ENCODE data around the gene PLA2G12B.
"Not testable (repeated sequence)": the region's sequence is repeated elsewhere in the genome, so short reads cannot be mapped to it uniquely, and the experiment has no call there.

DNA sequence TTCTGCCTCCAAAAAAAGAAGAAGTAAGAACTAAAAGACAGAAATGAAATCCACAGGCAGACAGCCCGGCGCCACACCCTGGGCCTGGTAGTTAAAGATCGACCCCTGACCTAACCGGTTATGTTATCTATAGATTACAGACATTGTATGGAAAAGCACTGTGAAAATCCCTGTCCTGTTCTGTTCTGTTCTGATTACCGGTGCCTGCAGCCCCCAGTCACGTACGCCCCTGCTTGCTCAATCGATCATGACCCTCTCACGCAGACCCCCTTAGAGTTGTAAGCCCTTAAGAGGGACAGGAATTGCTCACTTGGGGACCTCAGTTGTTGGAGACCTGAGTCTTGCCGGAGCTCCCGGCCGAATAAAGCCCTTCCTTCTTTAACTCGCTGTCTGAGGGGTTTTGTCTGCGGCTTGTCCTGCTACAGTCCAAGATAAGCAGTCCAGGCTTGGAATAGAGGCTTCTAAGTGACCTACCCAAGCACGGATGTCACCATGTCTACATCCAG, 50.6 kb downstream of the PLA2G12B start:
- TF ChIP-seq, protein P1, sequence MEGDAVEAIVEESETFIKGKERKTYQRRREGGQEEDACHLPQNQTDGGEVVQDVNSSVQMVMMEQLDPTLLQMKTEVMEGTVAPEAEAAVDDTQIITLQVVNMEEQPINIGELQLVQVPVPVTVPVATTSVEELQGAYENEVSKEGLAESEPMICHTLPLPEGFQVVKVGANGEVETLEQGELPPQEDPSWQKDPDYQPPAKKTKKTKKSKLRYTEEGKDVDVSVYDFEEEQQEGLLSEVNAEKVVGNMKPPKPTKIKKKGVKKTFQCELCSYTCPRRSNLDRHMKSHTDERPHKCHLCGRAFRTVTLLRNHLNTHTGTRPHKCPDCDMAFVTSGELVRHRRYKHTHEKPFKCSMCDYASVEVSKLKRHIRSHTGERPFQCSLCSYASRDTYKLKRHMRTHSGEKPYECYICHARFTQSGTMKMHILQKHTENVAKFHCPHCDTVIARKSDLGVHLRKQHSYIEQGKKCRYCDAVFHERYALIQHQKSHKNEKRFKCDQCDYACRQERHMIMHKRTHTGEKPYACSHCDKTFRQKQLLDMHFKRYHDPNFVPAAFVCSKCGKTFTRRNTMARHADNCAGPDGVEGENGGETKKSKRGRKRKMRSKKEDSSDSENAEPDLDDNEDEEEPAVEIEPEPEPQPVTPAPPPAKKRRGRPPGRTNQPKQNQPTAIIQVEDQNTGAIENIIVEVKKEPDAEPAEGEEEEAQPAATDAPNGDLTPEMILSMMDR (conservative IDR thresholded peaks at IDR 0.05; ENCODE audit: low read depth, low read length): not testable (repeated sequence)
- TF ChIP-seq EZH2 (IDR thresholded peaks at IDR 0.05; ENCODE audit: borderline replicate concordance, low read depth, low read length, poor library complexity, severe bottlenecking): not testable (repeated sequence)
